ENCODE results near the gene LIG4. TPM values are rescaled to one million over a fixed set of nuclear protein-coding genes. Genes with fewer than 3 reads are reported as not detected.
A peak's percentile ranks its signal among the peaks of the same experiment; 100 is the strongest.

Gene LIG4
- total RNA-seq, 4 donors from 2014 or later: 10.9 to 16.8 (median 13.2) TPM

- Histone ChIP-seq H3K4me3 (no peak overlapping the region), H3K9me3 (peaks cover 0 to 13% (median 7%) of the 10 kb centered on the region in 4 donors), H3K4me1 (no peaks in the 10 kb centered on the region), H3K27me3 (no peaks in the 10 kb centered on the region), H3K27ac (replicated peaks in 1 of 4) (no peak overlapping the region), H3K36me3 (no peaks in the 10 kb centered on the region)
- no peak for DNase-seq (ENCODE audit: extremely low spot score)
- intact Hi-C loops (cut with DNase I): no loop called here
- 89% methylated on average over 9 of the region's 9 CpGs for WGBS
- TF ChIP-seq CTCF (IDR thresholded peaks at IDR 0.05): no peak
- TF ChIP-seq POLR2AphosphoS5 (IDR thresholded peaks at IDR 0.05): no peak
- no peak for TF ChIP-seq POLR2A (IDR thresholded peaks at IDR 0.05; ENCODE audit: low read depth)
- no peak for TF ChIP-seq EP300 (IDR thresholded peaks at IDR 0.05)
These were observed 37.3 kb downstream of the LIG4 start for GRCh38 chr13:108178078-108178477.

- DNase-seq (ENCODE audit: extremely low spot score): no peak
- H3K27me3 ChIP-seq: no peaks in the 10 kb centered on the region
- H3K36me3 ChIP-seq: no peaks in the 10 kb centered on the region
- 72% methylated on average over 8 of the region's 8 CpGs for WGBS
- H3K4me1 ChIP-seq: no peaks in the 10 kb centered on the region
- H3K27ac ChIP-seq (replicated peaks in 1 of 4): no peak overlapping the region
- no peak overlapping the region for H3K4me3 ChIP-seq
- intact Hi-C loops (cut with DNase I): no loop called here
- peaks cover 0 to 19% (median 10%) of the 10 kb centered on the region in 4 donors for H3K9me3 ChIP-seq
- TF ChIP-seq CTCF (IDR thresholded peaks at IDR 0.05) (peak in 2 of 3 experiments; percentile 20 to 31), POLR2A (IDR thresholded peaks at IDR 0.05; ENCODE audit: low read depth) (no peak)
These were observed 38.6 kb downstream of the LIG4 start for GRCh38 chr13:108176685-108177274.

- Histone ChIP-seq H3K27me3 (no peaks in the 10 kb centered on the region), H3K27ac (replicated peaks in 1 of 4) (no peak overlapping the region), H3K4me1 (no peaks in the 10 kb centered on the region), H3K36me3 (no peaks in the 10 kb centered on the region), H3K9me3 (peaks cover 0 to 22% (median 14%) of the 10 kb centered on the region in 4 donors), H3K4me3 (no peak overlapping the region)
- 100% methylated on average over 1 of the region's 3 CpGs for WGBS
- intact Hi-C loops (cut with DNase I): no loop called here
- no peak for DNase-seq (ENCODE audit: extremely low spot score)
- TF ChIP-seq POLR2A (IDR thresholded peaks at IDR 0.05; ENCODE audit: low read depth) (no peak), CTCF (IDR thresholded peaks at IDR 0.05) (no peak), POLR2AphosphoS5 (IDR thresholded peaks at IDR 0.05) (no peak), EP300 (IDR thresholded peaks at IDR 0.05) (no peak)
These were observed 46.4 kb downstream of the LIG4 start for GRCh38 chr13:108168929-108169328.

GRCh38 chr13:108166078-108166477 is 49.3 kb downstream of the LIG4 start:
- intact Hi-C loops (cut with DNase I): no loop called here
- Histone ChIP-seq H3K9me3 (peaks cover 0 to 8% (median 4%) of the 10 kb centered on the region in 4 donors), H3K4me3 (no peak overlapping the region), H3K27me3 (no peaks in the 10 kb centered on the region), H3K4me1 (no peaks in the 10 kb centered on the region), H3K27ac (replicated peaks in 1 of 4) (no peak overlapping the region), H3K36me3 (no peaks in the 10 kb centered on the region)
- no peak for DNase-seq (ENCODE audit: extremely low spot score)
- TF ChIP-seq POLR2AphosphoS5 (IDR thresholded peaks at IDR 0.05) (no peak), CTCF (IDR thresholded peaks at IDR 0.05) (no peak), POLR2A (IDR thresholded peaks at IDR 0.05; ENCODE audit: low read depth) (no peak), EP300 (IDR thresholded peaks at IDR 0.05) (no peak)
- WGBS: 65% methylated on average over 3 of the region's 3 CpGs

- no peak overlapping the region for H3K27ac ChIP-seq (replicated peaks in 1 of 4)
- no peaks in the 10 kb centered on the region for H3K4me1 ChIP-seq
- H3K27me3 ChIP-seq: no peaks in the 10 kb centered on the region
- H3K36me3 ChIP-seq: no peaks in the 10 kb centered on the region
- intact Hi-C loops (cut with DNase I): loop anchor here (5.0 kb wide), 1 partner anchor 951 kb away; no protein-coding TSS in a partner anchor
- WGBS: 85% methylated on average over 12 of the region's 12 CpGs
- no peak for DNase-seq (ENCODE audit: extremely low spot score)
- H3K9me3 ChIP-seq: no peaks in the 10 kb centered on the region
- no peak for TF ChIP-seq POLR2AphosphoS5 (IDR thresholded peaks at IDR 0.05)
- no peak for TF ChIP-seq EP300 (IDR thresholded peaks at IDR 0.05)
- no peak for TF ChIP-seq CTCF (IDR thresholded peaks at IDR 0.05)
- no peak for TF ChIP-seq POLR2A (IDR thresholded peaks at IDR 0.05; ENCODE audit: low read depth)
- H3K4me3 ChIP-seq: no peak overlapping the region
These were observed 56.6 kb downstream of the LIG4 start for GRCh38 chr13:108158746-108159145.

Measured in esophagus muscularis mucosa (tissue), 4 donors.